OCI-LY7 (cell line): ENCODE data around the gene WWOX. TPM values are rescaled to one million over a fixed set of nuclear protein-coding genes. Genes with fewer than 3 reads are reported as not detected.
"Not testable (repeated sequence)": the region's sequence is repeated elsewhere in the genome, so short reads cannot be mapped to it uniquely, and the experiment has no call there.

Source experiments
- BruUV-seq: library from RNA; stranded (reverse); fragments of 400-500 nt; replicated peaks from 2 replicates; lab custom pipeline; 2021; lab: Mats Ljungman, UMichigan
- CTCF ChIA-PET: fragments of 300-600 bp; sonication (Branson Sonifier 250); formaldehyde crosslinking; loops from one replicate; lab custom pipeline; 2022; ENCODE audit warnings: antibody characterized with exemption; ENCODE audit not compliant: unreplicated experiment; lab: Charles Lee
- POLR2A ChIA-PET: fragments of 300-600 bp; sonication (Branson Sonifier 250); formaldehyde crosslinking; loops from one replicate; lab custom pipeline; 2022; ENCODE audit warnings: antibody characterized with exemption; lab: Charles Lee
- DNase-seq: peaks from one replicate; pipeline ENCODE4 v3.0.0-alpha.2; 2015; ENCODE audit warnings: low spot score
- H2AFZ ChIP-seq: fragments of 200-600 bp; sonication (generic), shearing (Covaris generic); 2 replicates; pipeline ENCODE4 v1.6.1; 2014; ENCODE audit warnings: mild to moderate bottlenecking, antibody characterized with exemption, low read length, moderate library complexity
- H3K27ac ChIP-seq: fragments of 200-600 bp; sonication (generic); 2 replicates; pipeline ENCODE4 v1.5.1; 2014; ENCODE audit warnings: mixed run types, low read depth, mild to moderate bottlenecking, moderate library complexity, low read length, inconsistent platforms; ENCODE audit not compliant: poor library complexity, severe bottlenecking
- H3K36me3 ChIP-seq: fragments of 200-600 bp; sonication (generic); 2 replicates; pipeline ENCODE4 v1.6.1; 2014; ENCODE audit warnings: mild to moderate bottlenecking, antibody characterized with exemption, low read length, moderate library complexity, mixed read lengths; ENCODE audit not compliant: insufficient read depth
- H3K4me1 ChIP-seq: fragments of 200-600 bp; sonication (generic); 2 replicates; pipeline ENCODE4 v1.5.1; 2014; ENCODE audit warnings: mild to moderate bottlenecking, low read length; ENCODE audit not compliant: insufficient read depth, poor library complexity, severe bottlenecking
- H3K4me2 ChIP-seq: fragments of 200-600 bp; sonication (generic); 2 replicates; pipeline ENCODE4 v1.6.1; 2014; ENCODE audit warnings: mild to moderate bottlenecking, low read length
- H3K4me3 ChIP-seq: fragments of 200-600 bp; sonication (generic); 2 replicates; pipeline ENCODE4 v1.5.1; 2014; ENCODE audit warnings: mild to moderate bottlenecking, low read depth, low read length; ENCODE audit not compliant: poor library complexity, severe bottlenecking
- H3K79me2 ChIP-seq: fragments of 200-600 bp; sonication (generic); 2 replicates; pipeline ENCODE4 v1.6.1; 2016; ENCODE audit warnings: low read depth, mild to moderate bottlenecking, low read length, moderate library complexity, mixed read lengths; ENCODE audit not compliant: insufficient read depth
- H3K9me2 ChIP-seq: fragments of 200-600 bp; sonication (generic); 2 replicates; pipeline ENCODE4 v1.6.1; 2016; ENCODE audit warnings: mild to moderate bottlenecking, low read length, mixed read lengths; ENCODE audit not compliant: insufficient read depth
- H3K9me3 ChIP-seq: fragments of 200-600 bp; sonication (generic); 2 replicates; pipeline ENCODE4 v1.6.1; 2014; ENCODE audit warnings: mild to moderate bottlenecking, mixed run types, low read length, mixed read lengths
- H4K20me1 ChIP-seq: fragments of 200-600 bp; sonication (generic); 2 replicates; pipeline ENCODE4 v1.6.1; 2014; ENCODE audit warnings: mild to moderate bottlenecking, antibody characterized with exemption, low read length, moderate library complexity, mixed read lengths; ENCODE audit not compliant: insufficient read depth
- CTCF ChIP-seq: fragments of 200-600 bp; sonication (generic); conservative IDR thresholded peaks from 2 replicates; pipeline ENCODE4 v1.5.1; 2014; ENCODE audit warnings: mild to moderate bottlenecking, antibody characterized with exemption, low read length, moderate library complexity, mixed read lengths
- EZH2phosphoT487 ChIP-seq: fragments of 200-600 bp; sonication (generic); IDR thresholded peaks from 2 replicates; pipeline ENCODE4 v1.6.1; 2018; ENCODE audit warnings: low read depth, borderline replicate concordance, mild to moderate bottlenecking, mixed run types, antibody characterized with exemption, low read length, moderate library complexity, mixed read lengths
- intact Hi-C: fragments of 100-400 bp; cut with micrococcal nuclease; formaldehyde crosslinking; loops from one replicate; pipeline ENCODE4 v1.10.0; 2022; ENCODE audit not compliant: unreplicated experiment
- total RNA-seq, 2 experiments: library from RNA; depleted of rRNA in 1 of 2; stranded (reverse); fragments of >200 nt in 1 of 2; shearing (Covaris generic) in 1 of 2; gene quantifications; 2 replicates each; pipeline ENCODE4 v1.2.3, GENCODE V29; 2014 to 2022

The WWOX gene
- total RNA-seq, 2 experiments from 2014 or later = 40.2 to 47.6 TPM

DNA sequence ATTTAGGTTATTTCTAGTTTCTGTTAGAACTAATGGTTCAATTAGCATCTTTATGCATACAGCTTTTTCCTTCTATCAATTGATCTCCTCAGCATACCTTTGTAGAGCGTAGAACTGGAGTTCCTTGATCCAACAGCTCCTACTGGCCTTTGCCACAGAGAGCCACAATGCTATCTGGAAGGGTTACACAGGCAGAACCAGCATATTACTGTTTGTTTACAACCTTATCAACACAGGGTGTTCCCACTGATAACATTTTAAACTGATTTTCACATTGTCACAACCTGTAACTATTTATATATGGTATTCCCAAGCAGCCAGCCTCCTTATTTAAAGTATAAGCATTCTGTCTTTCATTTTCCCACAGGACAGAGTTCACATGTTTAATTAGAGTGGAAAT, 1118.9 kb downstream of the WWOX start:
- no peaks in the 10 kb centered on the region for H3K4me1 ChIP-seq
- no peak for TF ChIP-seq EZH2phosphoT487
- no peak for TF ChIP-seq CTCF
- no peak overlapping the region for H3K4me3 ChIP-seq
- no TSS peak for BruUV-seq
- intact Hi-C loops = no loop called here
- H4K20me1 ChIP-seq = no peaks in the 10 kb centered on the region
- ChIA-PET CTCF (no interaction called here), POLR2A (interaction anchor here (0.6 to 0.9 kb wide), 5 partner anchors 9 to 1944 kb away, joined by 3 to 6 read pairs (median 3); no protein-coding TSS in a partner anchor)
- no peak overlapping the region for H3K27ac ChIP-seq
- no peak overlapping the region for H3K4me2 ChIP-seq
- no peaks in the 10 kb centered on the region for H3K9me3 ChIP-seq
- H3K79me2 ChIP-seq = no peaks in the 10 kb centered on the region
- no peak for DNase-seq
- no peaks in the 10 kb centered on the region for H3K9me2 ChIP-seq
- H2AFZ ChIP-seq = no peak overlapping the region
- no peaks in the 10 kb centered on the region for H3K36me3 ChIP-seq

GRCh38 chr16:79225994-79226393, 1126.5 kb downstream of the WWOX start:
- H3K9me3 ChIP-seq, H3K4me3 ChIP-seq, H3K9me2 ChIP-seq, H3K36me3 ChIP-seq, intact Hi-C loops, CTCF ChIA-PET, H2AFZ ChIP-seq, H3K79me2 ChIP-seq, H3K4me2 ChIP-seq, H4K20me1 ChIP-seq, DNase-seq, H3K4me1 ChIP-seq, BruUV-seq, H3K27ac ChIP-seq: not testable (repeated sequence)
- POLR2A ChIA-PET = interaction anchor here (0.6 kb wide), 1 partner anchor 149 kb away, joined by 3 read pairs; no protein-coding TSS in a partner anchor

- H3K36me3 ChIP-seq = no peaks in the 10 kb centered on the region
- no peaks in the 10 kb centered on the region for H4K20me1 ChIP-seq
- intact Hi-C loops = no loop called here
- H3K27ac ChIP-seq = no peak overlapping the region
- no peak overlapping the region for H3K4me3 ChIP-seq
- ChIA-PET CTCF (no interaction called here), POLR2A (no interaction called here)
- no peak overlapping the region for H2AFZ ChIP-seq
- no peaks in the 10 kb centered on the region for H3K79me2 ChIP-seq
- no peaks in the 10 kb centered on the region for H3K9me2 ChIP-seq
- no peak for TF ChIP-seq CTCF
- no peak for TF ChIP-seq EZH2phosphoT487
- DNase-seq = no peak
- H3K4me1 ChIP-seq = no peaks in the 10 kb centered on the region
- no TSS peak for BruUV-seq
- no peaks in the 10 kb centered on the region for H3K9me3 ChIP-seq
- no peak overlapping the region for H3K4me2 ChIP-seq
Measured at GRCh38 chr16:79229361-79229760, 1129.9 kb downstream of the WWOX start.

- H3K27ac ChIP-seq, BruUV-seq, CTCF ChIA-PET, DNase-seq, H3K9me2 ChIP-seq, POLR2A ChIA-PET, H3K4me2 ChIP-seq, H3K36me3 ChIP-seq, H3K79me2 ChIP-seq, H3K9me3 ChIP-seq, H3K4me1 ChIP-seq, intact Hi-C loops, H3K4me3 ChIP-seq, H2AFZ ChIP-seq, H4K20me1 ChIP-seq: not testable (repeated sequence)
Measured at GRCh38 chr16:79245700-79246099, 1146.2 kb downstream of the WWOX start.
